HEK293 (cell line): Measurements from ENCODE around the gene TMEM179.

Source experiments
- RBAK ChIP-seq: fragments of 450-650 bp; formaldehyde crosslinking; IDR thresholded peaks from 2 replicates; pipeline ENCODE4 v1.5.1; 2016; ENCODE audit warnings: missing biosample characterization, missing genetic modification characterization
- TRIM28 ChIP-seq: IDR thresholded peaks from 2 replicates; pipeline ENCODE4 v1.6.1; 2011; ENCODE audit warnings: low read length, control low read depth, borderline replicate concordance
- YY1 ChIP-seq: fragments of 450-650 bp; formaldehyde crosslinking; IDR thresholded peaks from 2 replicates; pipeline ENCODE4 v1.5.1; 2018; ENCODE audit warnings: missing biosample characterization, missing genetic modification characterization
- ZNF175 ChIP-seq: fragments of 450-650 bp; formaldehyde crosslinking; IDR thresholded peaks from 2 replicates; pipeline ENCODE4 v1.5.1; 2016; ENCODE audit warnings: missing biosample characterization, missing genetic modification characterization
- ZNF274 ChIP-seq, 2 experiments: fragments of 200-500 bp in 1 of 2; fragments of 450-650 bp in 1 of 2; sonication (Bioruptor generic) in 1 of 2; formaldehyde crosslinking in 1 of 2; IDR thresholded peaks; 2 replicates each; pipeline versions ENCODE4 v1.5.1 to v1.6.1; 2014 to 2016; ENCODE audit warnings: borderline replicate concordance in 1 of 2, inconsistent platforms in 1 of 2, low read length in 1 of 2, missing biosample characterization in 1 of 2, missing genetic modification characterization in 1 of 2
- ZNF292 ChIP-seq: fragments of 450-650 bp; formaldehyde crosslinking; IDR thresholded peaks from 2 replicates; pipeline ENCODE4 v1.5.1; 2016; ENCODE audit warnings: low read depth, missing biosample characterization, missing genetic modification characterization, borderline replicate concordance
- ZNF350 ChIP-seq: fragments of 450-650 bp; formaldehyde crosslinking; IDR thresholded peaks from 2 replicates; pipeline ENCODE4 v1.5.0; 2017; ENCODE audit warnings: missing biosample characterization, mild to moderate bottlenecking, missing genetic modification characterization
- ZNF366 ChIP-seq: fragments of 450-650 bp; formaldehyde crosslinking; conservative IDR thresholded peaks from 2 replicates; pipeline ENCODE4 v1.5.1; 2016; ENCODE audit warnings: missing biosample characterization, missing genetic modification characterization
- ZNF660 ChIP-seq: fragments of 450-650 bp; IDR thresholded peaks from 2 replicates; pipeline ENCODE4 v1.5.1; 2018; ENCODE audit warnings: missing biosample characterization, mild to moderate bottlenecking, missing genetic modification characterization
- TF ChIP-seq, protein P1 (sequence below): fragments of 450-650 bp; formaldehyde crosslinking; IDR thresholded peaks from 2 replicates; pipeline ENCODE4 v1.5.1; 2016; ENCODE audit warnings: missing biosample characterization, missing genetic modification characterization
- TF ChIP-seq, protein P2 (sequence below): fragments of 450-650 bp; formaldehyde crosslinking; IDR thresholded peaks from 2 replicates; pipeline ENCODE4 v1.5.0; 2017; ENCODE audit warnings: missing biosample characterization, missing genetic modification characterization, borderline replicate concordance
- TF ChIP-seq, protein P3 (sequence below): IDR thresholded peaks from 2 replicates; pipeline ENCODE4 v1.6.1; 2011; ENCODE audit warnings: mild to moderate bottlenecking, low read depth, low read length, borderline replicate concordance
- TF ChIP-seq, protein P4 (sequence below): fragments of 450-650 bp; formaldehyde crosslinking; IDR thresholded peaks from 2 replicates; pipeline ENCODE4 v1.5.1; 2016; ENCODE audit warnings: missing biosample characterization, missing genetic modification characterization, low read depth

GRCh38 chr14:104577847-104578301, 26.7 kb downstream of the TMEM179 start:
- TF ChIP-seq ZNF274 (IDR thresholded peaks at IDR 0.05; ENCODE audit: low read length) (no peak), ZNF274 (tag by site-specific recombination; IDR thresholded peaks at IDR 0.05; ENCODE audit: borderline replicate concordance) (no peak), ZNF292 (no peak), ZNF350 (no peak), RBAK (tag by site-specific recombination) (no peak), ZNF660 (tag by site-specific recombination) (no peak), ZNF366 (tag by site-specific recombination) (no peak), ZNF175 (tag by site-specific recombination) (no peak), YY1 (tag by site-specific recombination) (no peak), TRIM28 (no peak)
- TF ChIP-seq, protein P1, sequence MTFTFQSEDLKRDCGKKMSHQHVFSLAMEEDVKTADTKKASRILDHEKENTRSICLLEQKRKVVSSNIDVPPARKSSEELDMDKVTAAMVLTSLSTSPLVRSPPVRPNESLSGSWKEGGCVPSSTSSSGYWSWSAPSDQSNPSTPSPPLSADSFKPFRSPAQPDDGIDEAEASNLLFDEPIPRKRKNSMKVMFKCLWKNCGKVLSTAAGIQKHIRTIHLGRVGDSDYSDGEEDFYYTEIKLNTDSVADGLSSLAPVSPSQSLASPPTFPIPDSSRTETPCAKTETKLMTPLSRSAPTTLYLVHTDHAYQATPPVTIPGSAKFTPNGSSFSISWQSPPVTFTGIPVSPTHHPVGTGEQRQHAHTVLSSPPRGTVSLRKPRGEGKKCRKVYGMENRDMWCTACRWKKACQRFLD (tag by site-specific recombination) = no peak
- TF ChIP-seq, protein P2, sequence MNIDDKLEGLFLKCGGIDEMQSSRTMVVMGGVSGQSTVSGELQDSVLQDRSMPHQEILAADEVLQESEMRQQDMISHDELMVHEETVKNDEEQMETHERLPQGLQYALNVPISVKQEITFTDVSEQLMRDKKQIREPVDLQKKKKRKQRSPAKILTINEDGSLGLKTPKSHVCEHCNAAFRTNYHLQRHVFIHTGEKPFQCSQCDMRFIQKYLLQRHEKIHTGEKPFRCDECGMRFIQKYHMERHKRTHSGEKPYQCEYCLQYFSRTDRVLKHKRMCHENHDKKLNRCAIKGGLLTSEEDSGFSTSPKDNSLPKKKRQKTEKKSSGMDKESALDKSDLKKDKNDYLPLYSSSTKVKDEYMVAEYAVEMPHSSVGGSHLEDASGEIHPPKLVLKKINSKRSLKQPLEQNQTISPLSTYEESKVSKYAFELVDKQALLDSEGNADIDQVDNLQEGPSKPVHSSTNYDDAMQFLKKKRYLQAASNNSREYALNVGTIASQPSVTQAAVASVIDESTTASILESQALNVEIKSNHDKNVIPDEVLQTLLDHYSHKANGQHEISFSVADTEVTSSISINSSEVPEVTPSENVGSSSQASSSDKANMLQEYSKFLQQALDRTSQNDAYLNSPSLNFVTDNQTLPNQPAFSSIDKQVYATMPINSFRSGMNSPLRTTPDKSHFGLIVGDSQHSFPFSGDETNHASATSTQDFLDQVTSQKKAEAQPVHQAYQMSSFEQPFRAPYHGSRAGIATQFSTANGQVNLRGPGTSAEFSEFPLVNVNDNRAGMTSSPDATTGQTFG (tag by site-specific recombination) = no peak
- TF ChIP-seq, protein P3, sequence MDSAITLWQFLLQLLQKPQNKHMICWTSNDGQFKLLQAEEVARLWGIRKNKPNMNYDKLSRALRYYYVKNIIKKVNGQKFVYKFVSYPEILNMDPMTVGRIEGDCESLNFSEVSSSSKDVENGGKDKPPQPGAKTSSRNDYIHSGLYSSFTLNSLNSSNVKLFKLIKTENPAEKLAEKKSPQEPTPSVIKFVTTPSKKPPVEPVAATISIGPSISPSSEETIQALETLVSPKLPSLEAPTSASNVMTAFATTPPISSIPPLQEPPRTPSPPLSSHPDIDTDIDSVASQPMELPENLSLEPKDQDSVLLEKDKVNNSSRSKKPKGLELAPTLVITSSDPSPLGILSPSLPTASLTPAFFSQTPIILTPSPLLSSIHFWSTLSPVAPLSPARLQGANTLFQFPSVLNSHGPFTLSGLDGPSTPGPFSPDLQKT = no peak
- TF ChIP-seq, protein P4, sequence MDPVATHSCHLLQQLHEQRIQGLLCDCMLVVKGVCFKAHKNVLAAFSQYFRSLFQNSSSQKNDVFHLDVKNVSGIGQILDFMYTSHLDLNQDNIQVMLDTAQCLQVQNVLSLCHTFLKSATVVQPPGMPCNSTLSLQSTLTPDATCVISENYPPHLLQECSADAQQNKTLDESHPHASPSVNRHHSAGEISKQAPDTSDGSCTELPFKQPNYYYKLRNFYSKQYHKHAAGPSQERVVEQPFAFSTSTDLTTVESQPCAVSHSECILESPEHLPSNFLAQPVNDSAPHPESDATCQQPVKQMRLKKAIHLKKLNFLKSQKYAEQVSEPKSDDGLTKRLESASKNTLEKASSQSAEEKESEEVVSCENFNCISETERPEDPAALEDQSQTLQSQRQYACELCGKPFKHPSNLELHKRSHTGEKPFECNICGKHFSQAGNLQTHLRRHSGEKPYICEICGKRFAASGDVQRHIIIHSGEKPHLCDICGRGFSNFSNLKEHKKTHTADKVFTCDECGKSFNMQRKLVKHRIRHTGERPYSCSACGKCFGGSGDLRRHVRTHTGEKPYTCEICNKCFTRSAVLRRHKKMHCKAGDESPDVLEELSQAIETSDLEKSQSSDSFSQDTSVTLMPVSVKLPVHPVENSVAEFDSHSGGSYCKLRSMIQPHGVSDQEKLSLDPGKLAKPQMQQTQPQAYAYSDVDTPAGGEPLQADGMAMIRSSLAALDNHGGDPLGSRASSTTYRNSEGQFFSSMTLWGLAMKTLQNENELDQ (tag by site-specific recombination) = no peak
